Suprapubic skin (tissue), 4 donors: Measurements from ENCODE around the gene WDR45B. TPM values are rescaled to one million over a fixed set of nuclear protein-coding genes. Genes with fewer than 3 reads are reported as not detected.
A peak's percentile ranks its signal among the peaks of the same experiment; 100 is the strongest.

Source experiments
- DNase-seq, 2 donors: peaks; one replicate each; pipeline ENCODE4 v3.0.0-alpha.2; 2019; ENCODE audit warnings: low spot score in 2 of 2
- H3K27ac ChIP-seq: fragments of 200-600 bp; sonication (generic); one replicate; pipeline ENCODE4 v1.5.1; 2019
- H3K27me3 ChIP-seq: fragments of 200-600 bp; sonication (generic); one replicate; pipeline ENCODE4 v1.5.1; 2019
- H3K36me3 ChIP-seq: fragments of 200-600 bp; sonication (generic); one replicate; pipeline ENCODE4 v1.5.1; 2019
- H3K4me1 ChIP-seq: fragments of 200-600 bp; sonication (generic); one replicate; pipeline ENCODE4 v1.5.1; 2019
- H3K4me3 ChIP-seq: fragments of 200-600 bp; sonication (generic); one replicate; pipeline ENCODE4 v1.5.1; 2019; ENCODE audit warnings: mild to moderate bottlenecking
- H3K9me3 ChIP-seq: fragments of 200-600 bp; sonication (generic); one replicate; pipeline ENCODE4 v1.5.1; 2019
- CTCF ChIP-seq, 2 donors: fragments of 200-600 bp in 1 of 2; fragments of 450-650 bp in 1 of 2; sonication (generic) in 1 of 2; IDR thresholded peaks; one replicate each; pipeline ENCODE4 v1.5.1; 2016 to 2019; ENCODE audit warnings: antibody characterized with exemption in 2 of 2, mild to moderate bottlenecking in 1 of 2, moderate library complexity in 1 of 2
- EP300 ChIP-seq: sonication (generic); formaldehyde crosslinking; IDR thresholded peaks from one replicate; pipeline ENCODE4 v1.6.1; 2017; ENCODE audit warnings: antibody characterized with exemption
- POLR2A ChIP-seq, 2 donors: fragments of 450-650 bp; IDR thresholded peaks; one replicate each; pipeline ENCODE4 v1.6.1; 2017; ENCODE audit warnings: antibody characterized with exemption in 2 of 2, mild to moderate bottlenecking in 2 of 2, moderate library complexity in 2 of 2
- POLR2AphosphoS5 ChIP-seq, 3 donors: sonication (generic); formaldehyde crosslinking; IDR thresholded peaks; one replicate each; pipeline ENCODE4 v1.6.1; 2017; ENCODE audit warnings: antibody characterized with exemption in 3 of 3
- WGBS: methylation state at CpG from one replicate; pipeline ENCODE4 v1.1.5; 2018; 5-methylcytosine and 5-hydroxymethylcytosine counted together
- total RNA-seq, 4 donors: library from RNA; depleted of rRNA; stranded (reverse); fragments of >200 nt; gene quantifications; one replicate each; pipeline ENCODE4 v1.1.0, GENCODE V29; 2016

Gene WDR45B
- total RNA-seq, 4 donors from 2014 or later = 70.1 to 96.8 (median 90.0) TPM

GRCh38 chr17:82687871-82688270, 39.6 kb upstream of the WDR45B start:
- Histone ChIP-seq H3K4me1 (peaks cover 10% of the 10 kb centered on the region), H3K4me3 (no peak overlapping the region), H3K27ac (peak overlapping the region; percentile 42), H3K27me3 (no peaks in the 10 kb centered on the region), H3K9me3 (no peaks in the 10 kb centered on the region), H3K36me3 (no peaks in the 10 kb centered on the region)
- no peak for DNase-seq
- 80% methylated on average over 8 of the region's 9 CpGs for WGBS
- TF ChIP-seq POLR2AphosphoS5 (IDR thresholded peaks at IDR 0.05) (no peak), CTCF (IDR thresholded peaks at IDR 0.05) (no peak), POLR2A (IDR thresholded peaks at IDR 0.05) (no peak), EP300 (no peak)

GRCh38 chr17:82687375-82687861, 39.2 kb upstream of the WDR45B start:
- H3K4me3 ChIP-seq = no peak overlapping the region
- 44% methylated on average over 6 of the region's 10 CpGs for WGBS

GRCh38 chr17:82686366-82687324, 38.4 kb upstream of the WDR45B start:
- Histone ChIP-seq H3K4me3 (no peak overlapping the region), H3K4me1 (peaks cover 10% of the 10 kb centered on the region), H3K27ac (peak overlapping the region; percentile 50), H3K9me3 (peaks cover 5% of the 10 kb centered on the region), H3K27me3 (no peaks in the 10 kb centered on the region), H3K36me3 (no peaks in the 10 kb centered on the region)
- TF ChIP-seq POLR2A (IDR thresholded peaks at IDR 0.05) (no peak), CTCF (IDR thresholded peaks at IDR 0.05) (no peak), POLR2AphosphoS5 (IDR thresholded peaks at IDR 0.05) (no peak)
- peak in 1 of 2 donors; percentile 45 for DNase-seq
- 92% methylated on average over 18 of the region's 19 CpGs for WGBS

More at GRCh38 chr17:82687375-82687861, 39.2 kb upstream of the WDR45B start:
- Histone ChIP-seq H3K27me3 (no peaks in the 10 kb centered on the region), H3K9me3 (no peaks in the 10 kb centered on the region), H3K4me1 (peaks cover 10% of the 10 kb centered on the region), H3K36me3 (no peaks in the 10 kb centered on the region), H3K27ac (peak overlapping the region; percentile 50)
- peak in 1 of 2 donors; percentile 49 for DNase-seq
- TF ChIP-seq POLR2AphosphoS5 (IDR thresholded peaks at IDR 0.05) (no peak), CTCF (IDR thresholded peaks at IDR 0.05) (no peak), POLR2A (IDR thresholded peaks at IDR 0.05) (no peak), EP300 (no peak)

GRCh38 chr17:82685291-82685690, 37.0 kb upstream of the WDR45B start:
- TF ChIP-seq POLR2A (IDR thresholded peaks at IDR 0.05) = no peak
- no peak for DNase-seq
- Histone ChIP-seq H3K27me3 (no peaks in the 10 kb centered on the region), H3K9me3 (peaks cover 10% of the 10 kb centered on the region), H3K4me3 (no peak overlapping the region), H3K4me1 (peaks cover 10% of the 10 kb centered on the region), H3K36me3 (no peaks in the 10 kb centered on the region), H3K27ac (no peak overlapping the region)
- 91% methylated on average over 12 of the region's 12 CpGs for WGBS

GRCh38 chr17:82684228-82684841, 36.1 kb upstream of the WDR45B start:
- WGBS = 77% methylated on average over 13 of the region's 13 CpGs
- Histone ChIP-seq H3K36me3 (no peaks in the 10 kb centered on the region), H3K27me3 (no peaks in the 10 kb centered on the region), H3K4me1 (peaks cover 10% of the 10 kb centered on the region), H3K9me3 (peaks cover 10% of the 10 kb centered on the region), H3K4me3 (no peak overlapping the region), H3K27ac (no peak overlapping the region)
- no peak for DNase-seq
- TF ChIP-seq POLR2A (IDR thresholded peaks at IDR 0.05) = no peak
- no peak for TF ChIP-seq EP300
- TF ChIP-seq CTCF (IDR thresholded peaks at IDR 0.05) = no peak
- no peak for TF ChIP-seq POLR2AphosphoS5 (IDR thresholded peaks at IDR 0.05)
